CD4-positive, alpha-beta memory T cell (primary cell): ENCODE data around the gene NASP. TPM values are rescaled to one million over a fixed set of nuclear protein-coding genes. Genes with fewer than 3 reads are reported as not detected.

Experiments
- CTCF ChIA-PET: fragments of 350-600 bp; sonication (Branson Sonifier 250); formaldehyde crosslinking; loops from one replicate; lab custom pipeline; 2021; ENCODE audit warnings: inconsistent platforms; ENCODE audit not compliant: partially characterized antibody; lab: Charles Lee
- POLR2A ChIA-PET: fragments of 350-600 bp; sonication (Branson Sonifier 250); formaldehyde crosslinking; loops from one replicate; lab custom pipeline; 2021; ENCODE audit not compliant: partially characterized antibody; lab: Charles Lee
- DNase-seq, 5 donors: peaks; one replicate each; pipeline versions ENCODE4 v3.0.0 to v3.0.0-alpha.2; 2020 to 2022; ENCODE audit warnings: mixed read lengths in 1 of 5
- H3K27ac ChIP-seq: one replicate; pipeline ENCODE4 v1.7.0; 2013; ENCODE audit warnings: low read depth, low read length
- H3K27me3 ChIP-seq: 2 replicates; pipeline ENCODE4 v1.7.0; 2013; ENCODE audit warnings: mild to moderate bottlenecking, low read length, moderate library complexity; ENCODE audit not compliant: insufficient read depth
- H3K36me3 ChIP-seq: 2 replicates; pipeline ENCODE4 v1.7.0; 2013; ENCODE audit warnings: mild to moderate bottlenecking, low read length, moderate library complexity; ENCODE audit not compliant: insufficient read depth
- H3K4me1 ChIP-seq: 2 replicates; pipeline ENCODE4 v1.7.0; 2013; ENCODE audit warnings: mild to moderate bottlenecking, low read length, moderate library complexity; ENCODE audit not compliant: insufficient read depth
- H3K4me3 ChIP-seq, 2 donors: one replicate each; pipeline ENCODE4 v1.7.0; 2013; ENCODE audit warnings: low read length in 2 of 2, mild to moderate bottlenecking in 1 of 2
- H3K9me3 ChIP-seq, 2 donors: one replicate each; pipeline ENCODE4 v1.7.0; 2013; ENCODE audit warnings: low read length in 2 of 2, control low read depth in 1 of 2; ENCODE audit not compliant: control insufficient read depth in 1 of 2
- H3K27ac Mint-ChIP-seq, 7 donors: one replicate each; pipeline ENCODE4 v1.8.0; 2020 to 2021; ENCODE audit warnings: mixed read lengths in 7 of 7, mild to moderate bottlenecking in 6 of 7, inconsistent platforms in 3 of 7, moderate library complexity in 3 of 7
- H3K27me3 Mint-ChIP-seq, 2 donors: one replicate each; pipeline ENCODE4 v1.8.0; 2020 to 2021; ENCODE audit warnings: mixed read lengths in 2 of 2
- H3K36me3 Mint-ChIP-seq, 2 donors: one replicate each; pipeline ENCODE4 v1.8.0; 2020 to 2021; ENCODE audit warnings: mixed read lengths in 2 of 2, inconsistent platforms in 1 of 2, mild to moderate bottlenecking in 1 of 2
- H3K4me1 Mint-ChIP-seq, 4 donors: one replicate each; pipeline ENCODE4 v1.8.0; 2020 to 2021; ENCODE audit warnings: mixed read lengths in 4 of 4, mild to moderate bottlenecking in 1 of 4
- H3K4me3 Mint-ChIP-seq, 8 donors: one replicate each; pipeline ENCODE4 v1.8.0; 2020 to 2021; ENCODE audit warnings: mixed read lengths in 8 of 8, mild to moderate bottlenecking in 7 of 8, moderate library complexity in 6 of 8, inconsistent platforms in 3 of 8
- H3K9me3 Mint-ChIP-seq, 8 donors: one replicate each; pipeline ENCODE4 v1.8.0; 2020 to 2021; ENCODE audit warnings: mixed read lengths in 8 of 8, mild to moderate bottlenecking in 5 of 8, inconsistent platforms in 3 of 8, moderate library complexity in 1 of 8
- intact Hi-C: fragments of 100-400 bp; cut with micrococcal nuclease; formaldehyde crosslinking; loops from one replicate; pipeline ENCODE4 v1.15.1; 2023
- polyA plus RNA-seq, 2 donors: library from polyadenylated mRNA; unstranded; fragments of 300-500 nt; fragmentation: Illumina TruSeq; gene quantifications; one replicate each; pipeline ENCODE4 v1.2.3, GENCODE V29; 2021
- total RNA-seq, 2 experiments: library from RNA; stranded (reverse); gene quantifications; one replicate each; pipeline ENCODE4 v1.2.3, GENCODE V29; 2021

Gene NASP
- total RNA-seq (10 to 100 TPM; 93.7 to 93.9 TPM), polyA plus RNA-seq (10 to 100 TPM; 57.1 to 87.1 TPM)

- Histone ChIP-seq H3K27ac (peak within 1 kb of the TSS; percentile 88), H3K4me1 (peaks cover 26% of the 10 kb centered on the region), H3K9me3 (no peaks in the 10 kb centered on the region), H3K27me3 (no peaks in the 10 kb centered on the region), H3K4me3 (peak within 1 kb of the TSS; percentile 99), H3K36me3 (no peaks in the 10 kb centered on the region)
- Mint-ChIP-seq H3K27me3 (no peaks in the 10 kb centered on the region), H3K4me3 (peak within 1 kb of the TSS; percentile 93 to 100 (median 100)), H3K4me1 (peaks cover 20 to 42% (median 31%) of the 10 kb centered on the region in 4 donors), H3K27ac (peak within 1 kb of the TSS; percentile 94 to 100 (median 99)), H3K36me3 (peaks cover 0 to 23% of the 10 kb centered on the region in 2 donors), H3K9me3 (peaks cover 0 to 10% (median 0%) of the 10 kb centered on the region in 8 donors)
- ChIA-PET POLR2A (interaction anchor here (0.7 to 4.6 kb wide), 25 partner anchors 9 to 862 kb away, joined by 3 to 72 read pairs (median 4); partner anchors contain the start of genes AKR1A1, CCDC163, DYNLT4 and EIF2B3), CTCF (interaction anchor here (0.7 to 2.0 kb wide), 9 partner anchors 13 to 570 kb away, joined by 3 to 9 read pairs (median 4); partner anchors contain the start of genes GPBP1L1, MUTYH and TOE1)
- peak; percentile 91 to 96 (median 92) for DNase-seq
- intact Hi-C loops: loop anchor here (1.0 to 10.0 kb wide), 10 partner anchors 34 to 847 kb away; partner anchors contain the start of genes AKR1A1, BTBD19, CCDC163 and DYNLT4
Observed at GRCh38 chr1:45583666-45584350, at the start of gene NASP. Gene NASP, plus strand, starts transcription at chr1:45584041. Its CDS starts 106 bp downstream, at chr1:45584147.

GRCh38 chr1:45535988-45536766 is 47.7 kb upstream of the NASP start:
- CTCF ChIA-PET: interaction anchor here (0.7 to 1.2 kb wide), 3 partner anchors 9 to 90 kb away, joined by 3 read pairs; no protein-coding TSS in a partner anchor
- H3K27ac ChIP-seq: no peak overlapping the region
- H3K27me3 ChIP-seq: no peaks in the 10 kb centered on the region
- POLR2A ChIA-PET: interaction anchor here (1.1 to 1.3 kb wide), 2 partner anchors 14 to 15 kb away, joined by 6 read pairs; partner anchors contain the start of gene PRDX1
- H3K4me1 ChIP-seq: no peaks in the 10 kb centered on the region
- Mint-ChIP-seq H3K27ac (no peak overlapping the region), H3K36me3 (no peaks in the 10 kb centered on the region), H3K9me3 (no peaks in the 10 kb centered on the region), H3K4me3 (no peak overlapping the region), H3K4me1 (peaks cover 0 to 6% (median 0%) of the 10 kb centered on the region in 4 donors), H3K27me3 (no peaks in the 10 kb centered on the region)
- intact Hi-C loops: no loop called here
- no peaks in the 10 kb centered on the region for H3K36me3 ChIP-seq
- no peaks in the 10 kb centered on the region for H3K9me3 ChIP-seq
- no peak for DNase-seq
- no peak overlapping the region for H3K4me3 ChIP-seq

GRCh38 chr1:45536886-45537285 is 47.0 kb upstream of the NASP start:
- Histone ChIP-seq H3K4me1 (no peaks in the 10 kb centered on the region), H3K27ac (no peak overlapping the region), H3K9me3 (no peaks in the 10 kb centered on the region), H3K4me3 (no peak overlapping the region), H3K36me3 (no peaks in the 10 kb centered on the region), H3K27me3 (no peaks in the 10 kb centered on the region)
- Mint-ChIP-seq H3K27me3 (no peaks in the 10 kb centered on the region), H3K4me3 (no peak overlapping the region), H3K27ac (peak overlapping the region in 1 of 7 donors; percentile 68), H3K36me3 (no peaks in the 10 kb centered on the region), H3K9me3 (no peaks in the 10 kb centered on the region), H3K4me1 (peaks cover 0 to 4% (median 0%) of the 10 kb centered on the region in 4 donors)
- ChIA-PET CTCF (interaction anchor here (0.7 to 1.2 kb wide), 2 partner anchors 32 to 90 kb away, joined by 3 read pairs; no protein-coding TSS in a partner anchor), POLR2A (interaction anchor here (1.1 to 1.3 kb wide), 2 partner anchors 15 to 16 kb away, joined by 6 read pairs; partner anchors contain the start of gene PRDX1)
- DNase-seq: no peak
- intact Hi-C loops: no loop called here

GRCh38 chr1:45541193-45541592 is 42.6 kb upstream of the NASP start:
- no peak overlapping the region for H3K4me3 Mint-ChIP-seq

GRCh38 chr1:45542591-45542990 is 41.2 kb upstream of the NASP start:
- DNase-seq: no peak
- Mint-ChIP-seq H3K9me3 (no peaks in the 10 kb centered on the region), H3K27me3 (no peaks in the 10 kb centered on the region), H3K4me3 (no peak overlapping the region), H3K36me3 (no peaks in the 10 kb centered on the region), H3K4me1 (peaks cover 21 to 36% (median 28%) of the 10 kb centered on the region in 4 donors), H3K27ac (peak overlapping the region in 3 of 7 donors; percentile 48 to 79 (median 65))
- Histone ChIP-seq H3K27ac (no peak overlapping the region), H3K9me3 (no peaks in the 10 kb centered on the region), H3K27me3 (no peaks in the 10 kb centered on the region), H3K4me3 (no peak overlapping the region), H3K4me1 (peaks cover 31% of the 10 kb centered on the region), H3K36me3 (no peaks in the 10 kb centered on the region)
- ChIA-PET POLR2A (no interaction called here), CTCF (interaction anchor here (1.1 to 5.9 kb wide), 4 partner anchors 24 to 31 kb away, joined by 3 to 26 read pairs (median 4); no protein-coding TSS in a partner anchor)
- intact Hi-C loops: loop anchor here (2.0 kb wide), 1 partner anchor 22 kb away; the partner anchor contains the start of gene PRDX1

More at GRCh38 chr1:45541193-45541592, 42.6 kb upstream of the NASP start:
- Histone ChIP-seq H3K4me1 (peaks cover 31% of the 10 kb centered on the region), H3K9me3 (no peaks in the 10 kb centered on the region), H3K36me3 (no peaks in the 10 kb centered on the region), H3K27ac (no peak overlapping the region), H3K4me3 (no peak overlapping the region), H3K27me3 (no peaks in the 10 kb centered on the region)
- H3K36me3 Mint-ChIP-seq: no peaks in the 10 kb centered on the region
- POLR2A ChIA-PET: interaction anchor here (0.6 to 0.8 kb wide), 2 partner anchors 10 to 19 kb away, joined by 3 read pairs; no protein-coding TSS in a partner anchor
- no peaks in the 10 kb centered on the region for H3K9me3 Mint-ChIP-seq
- no peak for DNase-seq
- H3K27me3 Mint-ChIP-seq: no peaks in the 10 kb centered on the region
- peaks cover 21 to 36% (median 29%) of the 10 kb centered on the region in 4 donors for H3K4me1 Mint-ChIP-seq
- CTCF ChIA-PET: interaction anchor here (0.9 to 5.9 kb wide), 4 partner anchors 19 to 29 kb away, joined by 3 to 26 read pairs (median 3); partner anchors contain the start of gene PRDX1
- intact Hi-C loops: no loop called here
- no peak overlapping the region for H3K27ac Mint-ChIP-seq

- peak overlapping the region in 1 of 2 donors; percentile 25 for H3K4me3 ChIP-seq
- Mint-ChIP-seq H3K9me3 (no peaks in the 10 kb centered on the region), H3K27me3 (no peaks in the 10 kb centered on the region), H3K36me3 (no peaks in the 10 kb centered on the region), H3K4me3 (peak overlapping the region; percentile 26 to 87 (median 74)), H3K27ac (peak overlapping the region; percentile 75 to 98 (median 95)), H3K4me1 (peaks cover 21 to 36% (median 28%) of the 10 kb centered on the region in 4 donors)
- no peaks in the 10 kb centered on the region for H3K36me3 ChIP-seq
- intact Hi-C loops: loop anchor here (2.0 kb wide), 1 partner anchor 23 kb away; the partner anchor contains the start of gene PRDX1
- H3K27ac ChIP-seq: peak overlapping the region; percentile 55
- peak; percentile 73 to 93 (median 74) for DNase-seq
- CTCF ChIA-PET: interaction anchor here (0.7 to 5.9 kb wide), 6 partner anchors 8 to 51 kb away, joined by 3 to 26 read pairs (median 4); no protein-coding TSS in a partner anchor
- H3K9me3 ChIP-seq: no peaks in the 10 kb centered on the region
- peaks cover 31% of the 10 kb centered on the region for H3K4me1 ChIP-seq
- no peaks in the 10 kb centered on the region for H3K27me3 ChIP-seq
- POLR2A ChIA-PET: interaction anchor here (0.5 to 6.6 kb wide), 5 partner anchors 19 to 730 kb away, joined by 4 to 46 read pairs (median 5); partner anchors contain the start of genes NASP and PRDX1
Observed at GRCh38 chr1:45543581-45544417, 40.0 kb upstream of the NASP start.
